Fibroblast of pulmonary artery (primary cell): ENCODE results near the gene MCAT.
"Not testable (repeated sequence)": the region's sequence is repeated elsewhere in the genome, so short reads cannot be mapped to it uniquely, and the experiment has no call there.

Experiments
- DNase-seq: peaks from one replicate; pipeline ENCODE4 v3.0.0-alpha.2; 2010; ENCODE audit warnings: low read depth
- H3K4me3 ChIP-seq: replicated peaks from 2 replicates; pipeline ENCODE4 v1.5.1; 2011; ENCODE audit warnings: low read depth, mild to moderate bottlenecking, control low read depth, low read length, moderate library complexity
- CTCF ChIP-seq: IDR thresholded peaks from 2 replicates; pipeline ENCODE4 v1.5.1; 2011; ENCODE audit warnings: mild to moderate bottlenecking, control low read depth, low read length, inconsistent platforms; ENCODE audit errors: missing control alignments

Gene MCAT

GRCh38 chr22:43113526-43114251 is 29.5 kb downstream of the MCAT start:
- TF ChIP-seq CTCF: no peak
- no peak overlapping the region for H3K4me3 ChIP-seq
- DNase-seq: no peak

DNA sequence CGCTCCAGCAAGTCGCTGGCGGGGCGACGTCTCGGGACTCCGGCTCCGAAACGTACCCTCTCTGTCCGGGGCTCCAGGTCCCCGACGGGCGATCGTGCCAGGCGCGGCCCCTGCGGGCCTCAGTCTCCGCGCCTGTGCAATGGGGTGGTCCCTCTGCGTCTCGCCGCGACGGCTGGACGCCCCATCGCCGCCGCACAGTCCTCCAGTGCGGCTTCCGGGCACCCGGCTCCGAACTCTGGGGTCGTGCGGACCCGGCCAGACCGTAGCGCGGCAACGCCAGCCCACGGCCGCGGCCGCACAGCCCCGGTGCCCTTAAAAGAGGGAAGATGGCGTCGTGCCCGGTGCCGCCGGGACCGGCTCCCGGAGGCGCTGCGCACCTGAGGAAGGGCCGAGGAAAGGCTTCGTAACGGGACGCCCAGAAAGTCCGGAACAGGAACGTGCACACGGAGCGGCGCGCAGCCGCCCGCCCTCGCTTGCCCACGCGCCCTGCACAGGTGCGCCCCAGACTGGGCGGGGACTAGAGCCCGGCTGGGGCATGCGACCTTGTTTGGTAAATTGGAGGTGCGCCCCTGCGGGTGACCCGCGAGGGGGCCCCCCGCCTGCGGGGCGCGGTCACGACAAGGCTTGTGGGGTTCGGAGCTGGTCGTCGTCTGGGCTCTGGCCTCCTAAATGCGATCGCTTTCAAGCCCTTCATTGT is 32.1 kb downstream of the MCAT start:
- DNase-seq: no peak
- H3K4me3 ChIP-seq: peak overlapping the region; percentile 41
- no peak for TF ChIP-seq CTCF

DNA sequence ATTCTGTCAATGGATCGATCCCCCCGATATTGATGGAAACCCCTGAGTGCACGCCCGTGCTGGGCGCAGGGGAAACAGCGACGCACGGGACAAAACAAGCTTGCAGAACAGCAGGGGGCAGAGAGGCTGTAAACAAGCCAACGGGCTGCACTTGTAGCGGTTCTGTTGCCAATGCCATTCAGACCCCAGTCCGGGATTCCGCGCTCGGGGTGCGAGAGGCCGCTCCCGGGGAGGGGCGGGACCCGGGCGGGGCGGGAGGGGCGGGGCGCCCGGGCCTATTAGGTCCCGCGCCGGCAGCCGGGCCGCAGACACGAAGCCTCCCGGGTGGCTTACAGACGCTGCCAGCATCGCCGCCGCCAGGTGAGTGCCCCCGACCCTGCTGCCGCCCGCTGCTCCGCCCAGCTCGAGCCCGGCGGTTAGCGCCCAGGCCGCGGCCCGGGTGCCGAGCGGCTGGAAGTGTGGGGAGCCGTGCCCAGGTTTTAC is 32.7 kb downstream of the MCAT start, which contains the start of gene BIK:
TSS of gene BIK (plus strand) at position 307 of the 483 bp plus-strand sequence. CDS start 13,273 bp downstream, outside the sequence.
- peak within 1 kb of the TSS; percentile 42 for H3K4me3 ChIP-seq
- peak; percentile 36 for DNase-seq
- peak; percentile 36 for TF ChIP-seq CTCF

GRCh38 chr22:43109921-43110443 is 33.2 kb downstream of the MCAT start:
- DNase-seq: no peak
- no peak for TF ChIP-seq CTCF
- H3K4me3 ChIP-seq: peak overlapping the region; percentile 42

DNA sequence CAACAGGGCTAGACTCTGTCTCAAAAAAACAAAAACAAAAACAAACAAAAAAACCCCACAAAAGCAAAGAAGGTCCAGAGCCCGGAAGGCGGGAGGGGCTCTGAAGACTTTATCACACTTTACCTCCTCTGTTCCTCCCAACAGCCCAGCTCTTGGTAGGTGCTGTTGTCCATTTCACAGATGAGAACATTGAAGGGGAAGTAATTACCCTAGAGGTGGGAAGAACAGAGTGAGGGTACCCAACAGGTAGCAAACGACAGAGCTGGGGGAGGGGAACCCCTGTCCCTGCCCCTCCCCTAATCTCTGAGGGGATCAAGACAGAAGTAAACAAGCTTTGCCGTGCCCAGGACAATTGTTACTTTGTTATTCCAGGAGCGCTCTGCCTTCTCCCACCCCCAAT is 33.7 kb downstream of the MCAT start:
- TF ChIP-seq CTCF: no peak
- H3K4me3 ChIP-seq: no peak overlapping the region
- no peak for DNase-seq

GRCh38 chr22:43106302-43106701 is 36.9 kb downstream of the MCAT start:
- TF ChIP-seq CTCF: no peak
- DNase-seq: no peak
- no peak overlapping the region for H3K4me3 ChIP-seq

DNA sequence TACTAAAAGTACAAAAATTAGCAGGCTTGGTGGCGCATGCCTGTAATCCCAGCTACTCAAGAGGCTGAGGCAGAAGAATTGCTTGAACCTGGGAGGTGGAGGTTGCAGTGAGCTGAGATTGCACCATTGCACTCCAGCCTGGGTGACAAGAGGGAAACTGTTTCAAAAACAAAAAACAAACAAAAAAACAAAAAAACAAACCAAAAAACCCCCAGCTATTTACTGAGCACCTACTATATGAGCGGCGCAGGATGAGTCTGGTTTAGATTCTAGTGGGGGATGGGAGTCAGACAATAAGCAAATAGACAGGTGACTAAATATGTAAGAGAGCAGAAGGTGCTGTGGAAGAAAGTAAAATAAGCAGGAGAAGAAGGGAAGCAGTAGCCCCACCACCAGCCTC is 38.2 kb downstream of the MCAT start:
- DNase-seq: not testable (repeated sequence)

GRCh38 chr22:43104056-43104625 is 39.1 kb downstream of the MCAT start:
- DNase-seq: peak; percentile 54
- not testable (repeated sequence) for H3K4me3 ChIP-seq

More for the DNA sequence above, 38.2 kb downstream of the MCAT start:
- not testable (repeated sequence) for H3K4me3 ChIP-seq
